Endothelial cell of umbilical vein (primary cell): Measurements from ENCODE around the gene RASAL2. TPM values are rescaled to one million over a fixed set of nuclear protein-coding genes. Genes with fewer than 3 reads are reported as not detected.

Source experiments
- BruUV-seq: library from RNA; stranded (reverse); fragments of 400-500 nt; replicated peaks from 2 replicates; lab custom pipeline; 2021; lab: Mats Ljungman, UMichigan
- CTCF ChIA-PET: fragments of 300-600, 350-600 bp; sonication (Branson Sonifier 250); formaldehyde crosslinking; loops from one replicate; lab custom pipeline; 2021; ENCODE audit warnings: antibody characterized with exemption, inconsistent platforms; lab: Charles Lee
- POLR2A ChIA-PET: fragments of 300-600, 350-600 bp; sonication (Branson Sonifier 250); formaldehyde crosslinking; loops from one replicate; lab custom pipeline; 2021; ENCODE audit warnings: antibody characterized with exemption, inconsistent platforms; lab: Charles Lee
- DNase-seq: peaks from one replicate; pipeline ENCODE4 v3.0.0-alpha.2; 2011; ENCODE audit warnings: low read depth, low spot score
- FAIRE-seq: peaks from 2 replicates; lab custom pipeline; 2011; peaks lifted over from hg19 to GRCh38; lab: Jason Lieb, UNC
- H2AFZ ChIP-seq: 2 replicates; pipeline ENCODE4 v1.6.0; 2012; ENCODE audit warnings: low read depth, low read length, control low read depth, inconsistent platforms
- H3K27ac ChIP-seq: 2 replicates; pipeline ENCODE4 v1.5.1; 2011; ENCODE audit warnings: low read depth, mild to moderate bottlenecking, control low read depth, low read length, moderate library complexity; ENCODE audit not compliant: insufficient read depth
- H3K27me3 ChIP-seq, 2 experiments: 2 replicates each; pipeline versions ENCODE4 v1.6.0 to v1.6.1; 2011; ENCODE audit warnings: low read length in 2 of 2, mixed read lengths in 1 of 2; ENCODE audit not compliant: control insufficient read depth in 2 of 2, insufficient read depth in 2 of 2
- H3K36me3 ChIP-seq, 2 experiments: 2 replicates in 1 of 2; 3 replicates in 1 of 2; pipeline ENCODE4 v1.5.1; 2011; ENCODE audit warnings: low read length in 2 of 2, mild to moderate bottlenecking in 1 of 2, moderate library complexity in 1 of 2; ENCODE audit not compliant: control insufficient read depth in 2 of 2, insufficient read depth in 2 of 2; ENCODE audit errors: extremely low read depth in 1 of 2
- H3K4me1 ChIP-seq: 3 replicates; pipeline ENCODE4 v1.5.1; 2011; ENCODE audit warnings: mild to moderate bottlenecking, low read length; ENCODE audit not compliant: control insufficient read depth, insufficient read depth; ENCODE audit errors: extremely low read depth
- H3K4me2 ChIP-seq: 2 replicates; pipeline ENCODE4 v1.6.1; 2011; ENCODE audit warnings: low read length, control low read depth, mixed read lengths; ENCODE audit not compliant: insufficient read depth
- H3K4me3 ChIP-seq, 3 experiments: fragments of 200-600 bp in 1 of 3; sonication (generic), shearing (Covaris generic) in 1 of 3; replicated peaks in 1 of 3; 2 replicates each; pipeline ENCODE4 v1.5.1; 2011 to 2016; ENCODE audit warnings: control low read depth in 3 of 3, low read length in 3 of 3, mild to moderate bottlenecking in 2 of 3, inconsistent platforms in 1 of 3, low read depth in 1 of 3, moderate library complexity in 1 of 3; ENCODE audit not compliant: insufficient read depth in 1 of 3
- H3K79me2 ChIP-seq: 2 replicates; pipeline ENCODE4 v1.6.0; 2012; ENCODE audit warnings: low read length, inconsistent platforms; ENCODE audit not compliant: control insufficient read depth, insufficient read depth
- H3K9ac ChIP-seq: replicated peaks from 2 replicates; pipeline ENCODE3; 2011; ENCODE audit warnings: low read length, control low read depth; ENCODE audit not compliant: insufficient read depth; ENCODE audit errors: extremely low read depth
- H3K9me1 ChIP-seq: replicated peaks from 3 replicates; pipeline ENCODE4 v1.6.0; 2011; ENCODE audit warnings: mild to moderate bottlenecking, low read length; ENCODE audit not compliant: control insufficient read depth, insufficient read depth; ENCODE audit errors: extremely low read depth
- H3K9me3 ChIP-seq: replicated peaks from 2 replicates; pipeline ENCODE4 v1.5.1; 2012; ENCODE audit warnings: low read length, inconsistent platforms; ENCODE audit not compliant: control insufficient read depth, insufficient read depth
- H4K20me1 ChIP-seq: replicated peaks from 2 replicates; pipeline ENCODE3; 2011; ENCODE audit warnings: mild to moderate bottlenecking, low read length; ENCODE audit not compliant: control insufficient read depth, insufficient read depth; ENCODE audit errors: extremely low read depth
- EZH2 ChIP-seq: IDR thresholded peaks from 2 replicates; pipeline ENCODE4 v1.6.1; 2012; ENCODE audit warnings: borderline replicate concordance, low read depth, mild to moderate bottlenecking, moderate library complexity, low read length, inconsistent platforms; ENCODE audit not compliant: severe bottlenecking
- FOS ChIP-seq: IDR thresholded peaks from 2 replicates; pipeline ENCODE4 v1.6.1; 2011; ENCODE audit warnings: mild to moderate bottlenecking, low read length, moderate library complexity, borderline replicate concordance; ENCODE audit not compliant: insufficient read depth
- GATA2 ChIP-seq: IDR thresholded peaks from 2 replicates; pipeline ENCODE4 v1.7.0; 2011; ENCODE audit warnings: low read depth, mild to moderate bottlenecking, moderate library complexity, mixed read lengths, low read length; ENCODE audit not compliant: insufficient read length, insufficient read depth
- JUN ChIP-seq: IDR thresholded peaks from 2 replicates; pipeline ENCODE4 v1.6.1; 2011; ENCODE audit warnings: borderline replicate concordance, low read depth; ENCODE audit not compliant: insufficient read length, insufficient read depth
- MYC ChIP-seq: IDR thresholded peaks from one replicate; pipeline ENCODE4 v1.6.1; 2011; ENCODE audit warnings: mild to moderate bottlenecking, low read depth, low read length
- POLR2A ChIP-seq: IDR thresholded peaks from 2 replicates; pipeline ENCODE4 v1.6.1; 2012; ENCODE audit warnings: low read depth, mild to moderate bottlenecking, control low read depth, low read length
- POLR2AphosphoS5 ChIP-seq: IDR thresholded peaks from 2 replicates; pipeline ENCODE4 v1.6.1; 2012; ENCODE audit warnings: low read depth, mild to moderate bottlenecking, control low read depth, low read length, moderate library complexity; ENCODE audit not compliant: insufficient read depth
- dilution Hi-C: fragments of 300-500 bp; cut with MboI; formaldehyde crosslinking; loops from one replicate; pipeline ENCODE4 v1.15.0; 2019; ENCODE audit warnings: low sequenced_read_pairs; ENCODE audit not compliant: extremely low pct_ligation_motif_present
- intact Hi-C: fragments of 100-400 bp; cut with micrococcal nuclease; formaldehyde crosslinking; loops from one replicate; pipeline ENCODE4 v1.10.0; 2022
- polyA plus RNA-seq, 4 experiments: library from polyadenylated mRNA; depleted of rRNA in 3 of 4; stranded (reverse) in 3 of 4; unstranded in 1 of 4; fragments of >200 nt; gene quantifications; 2 replicates each; pipeline versions ENCODE4 v1.2.1 to v1.2.3, GENCODE V29; 2011 to 2012; ENCODE audit warnings: missing spikeins in 1 of 4
- total RNA-seq: library from RNA; stranded (reverse); gene quantifications from 2 replicates; pipeline ENCODE4 v1.2.3, GENCODE V29; 2021
- TF ChIP-seq, protein P1 (sequence below), 2 donors: IDR thresholded peaks; 1 replicate in 1 of 2; 2 replicates in 1 of 2; pipeline ENCODE4 v1.5.1; 2011; ENCODE audit warnings: low read length in 2 of 2, mild to moderate bottlenecking in 2 of 2, moderate library complexity in 2 of 2, control low read depth in 1 of 2, inconsistent platforms in 1 of 2, low read depth in 1 of 2; ENCODE audit not compliant: insufficient read depth in 1 of 2; ENCODE audit errors: extremely low read depth in 1 of 2
- TF ChIP-seq, protein P2 (sequence below): IDR thresholded peaks from 2 replicates; pipeline ENCODE4 v1.6.1; 2011; ENCODE audit not compliant: insufficient read depth, insufficient read length

The RASAL2 gene
- total and polyA plus RNA-seq, 2 donors (not counting 3 experiments of a cell fraction or from before 2014, with no cell fraction given): 12.5 to 15.5 TPM

DNA sequence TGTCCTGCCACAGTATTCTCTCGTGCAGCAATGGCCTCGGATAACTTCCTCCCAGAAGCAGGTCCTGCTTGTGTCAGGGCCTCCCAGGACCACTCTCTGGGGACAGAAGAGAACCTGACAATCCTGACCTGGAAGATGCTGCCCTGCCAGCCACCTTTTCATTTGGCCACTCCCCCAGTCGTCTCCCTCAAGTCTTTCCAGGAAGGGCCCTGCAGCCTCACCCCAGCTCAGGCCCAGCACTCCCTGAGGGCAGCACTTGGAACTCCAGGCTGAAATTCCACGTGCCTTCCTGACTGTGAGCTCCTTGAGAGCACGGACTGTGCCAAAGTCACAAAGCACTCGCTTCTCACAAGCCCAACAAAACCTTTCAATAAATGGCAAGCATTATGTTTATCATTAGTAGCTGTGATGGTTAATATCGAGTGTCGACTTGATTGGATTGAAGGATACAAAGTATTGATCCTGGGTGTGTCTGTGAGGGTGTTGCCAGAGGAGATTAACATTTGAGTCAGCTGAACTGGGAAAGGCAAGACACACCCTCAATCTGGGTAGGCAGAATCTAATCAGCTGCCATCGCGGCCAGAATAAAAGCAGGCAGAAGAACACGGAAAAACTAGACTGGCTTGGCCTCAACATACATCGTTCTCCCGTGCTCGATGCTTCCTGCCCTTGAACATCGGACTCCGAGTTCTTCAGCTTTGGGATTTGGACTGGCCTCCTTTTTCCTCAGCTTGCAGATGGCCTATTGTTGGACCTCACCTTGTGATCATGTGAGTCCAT is 405.2 kb downstream of the RASAL2 start:
- Histone ChIP-seq H3K9me1 (no peaks in the 10 kb centered on the region), H3K9ac (no peak overlapping the region), H3K27me3 (no peaks in the 10 kb centered on the region), H3K36me3 (no peaks in the 10 kb centered on the region), H3K9me3 (no peaks in the 10 kb centered on the region), H3K79me2 (no peaks in the 10 kb centered on the region), H3K4me1 (no peaks in the 10 kb centered on the region), H2AFZ (no peak overlapping the region), H3K4me2 (no peak overlapping the region), H3K4me3 (no peak overlapping the region), H3K27ac (no peak overlapping the region), H4K20me1 (no peaks in the 10 kb centered on the region)
- TF ChIP-seq POLR2AphosphoS5 (no peak), GATA2 (no peak), EZH2 (no peak), FOS (no peak), POLR2A (no peak), JUN (no peak), MYC (no peak)
- TF ChIP-seq, protein P1, sequence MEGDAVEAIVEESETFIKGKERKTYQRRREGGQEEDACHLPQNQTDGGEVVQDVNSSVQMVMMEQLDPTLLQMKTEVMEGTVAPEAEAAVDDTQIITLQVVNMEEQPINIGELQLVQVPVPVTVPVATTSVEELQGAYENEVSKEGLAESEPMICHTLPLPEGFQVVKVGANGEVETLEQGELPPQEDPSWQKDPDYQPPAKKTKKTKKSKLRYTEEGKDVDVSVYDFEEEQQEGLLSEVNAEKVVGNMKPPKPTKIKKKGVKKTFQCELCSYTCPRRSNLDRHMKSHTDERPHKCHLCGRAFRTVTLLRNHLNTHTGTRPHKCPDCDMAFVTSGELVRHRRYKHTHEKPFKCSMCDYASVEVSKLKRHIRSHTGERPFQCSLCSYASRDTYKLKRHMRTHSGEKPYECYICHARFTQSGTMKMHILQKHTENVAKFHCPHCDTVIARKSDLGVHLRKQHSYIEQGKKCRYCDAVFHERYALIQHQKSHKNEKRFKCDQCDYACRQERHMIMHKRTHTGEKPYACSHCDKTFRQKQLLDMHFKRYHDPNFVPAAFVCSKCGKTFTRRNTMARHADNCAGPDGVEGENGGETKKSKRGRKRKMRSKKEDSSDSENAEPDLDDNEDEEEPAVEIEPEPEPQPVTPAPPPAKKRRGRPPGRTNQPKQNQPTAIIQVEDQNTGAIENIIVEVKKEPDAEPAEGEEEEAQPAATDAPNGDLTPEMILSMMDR (IDR thresholded peaks at IDR 0.05; ENCODE audit: extremely low read depth in 1 of 2, insufficient read depth in 1 of 2, low read depth in 1 of 2, low read length in 2 of 2): no peak
- TF ChIP-seq, protein P2, sequence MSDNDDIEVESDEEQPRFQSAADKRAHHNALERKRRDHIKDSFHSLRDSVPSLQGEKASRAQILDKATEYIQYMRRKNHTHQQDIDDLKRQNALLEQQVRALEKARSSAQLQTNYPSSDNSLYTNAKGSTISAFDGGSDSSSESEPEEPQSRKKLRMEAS: no peak
- intact Hi-C loops (no loop called here), dilution Hi-C loops (no loop called here)
- POLR2A ChIA-PET: no interaction called here
- FAIRE-seq: no peak
- no peak for DNase-seq
- BruUV-seq: no TSS peak
- CTCF ChIA-PET: interaction anchor here (1.3 to 10.5 kb wide), 3 partner anchors 188 to 467 kb away, joined by 4 to 240 read pairs (median 97); no protein-coding TSS in a partner anchor
